HG03571 (cell line): Measurements from ENCODE around the gene PIEZO1.
"Not testable (repeated sequence)": the region's sequence is repeated elsewhere in the genome, so short reads cannot be mapped to it uniquely, and the experiment has no call there.

Source experiments
- ATAC-seq: cut with Tn5 transposase; IDR thresholded peaks from one replicate; pipeline ENCODE4 v1.9.1; 2021; ENCODE audit not compliant: unreplicated experiment

Gene PIEZO1

GRCh38 chr16:88673716-88674379, 111.2 kb downstream of the PIEZO1 start:
- ATAC-seq = no peak

- no peak for ATAC-seq
Measured at GRCh38 chr16:88672776-88673175, 112.2 kb downstream of the PIEZO1 start.

- ATAC-seq = no peak
Measured at GRCh38 chr16:88671806-88672205, 113.2 kb downstream of the PIEZO1 start.

GRCh38 chr16:88669980-88670379, 115.0 kb downstream of the PIEZO1 start:
- no peak for ATAC-seq

- ATAC-seq = not testable (repeated sequence)
Measured at GRCh38 chr16:88669493-88669892, 115.5 kb downstream of the PIEZO1 start.

GRCh38 chr16:88667461-88667860, 117.6 kb downstream of the PIEZO1 start:
- ATAC-seq = no peak

- no peak for ATAC-seq
Measured at GRCh38 chr16:88665570-88665969, 119.5 kb downstream of the PIEZO1 start.
